Progenitor cell of endocrine pancreas (in vitro differentiated cells): ENCODE results near the gene TCP10L. TPM values are rescaled to one million over a fixed set of nuclear protein-coding genes. Genes with fewer than 3 reads are reported as not detected.
A peak's percentile ranks its signal among the peaks of the same experiment; 100 is the strongest.
"Not testable (repeated sequence)": the region's sequence is repeated elsewhere in the genome, so short reads cannot be mapped to it uniquely, and the experiment has no call there.

ENCODE experiments used
- DNase-seq: peaks from one replicate; pipeline ENCODE4 v3.0.0; 2021; ENCODE audit warnings: low spot score; ENCODE audit not compliant: unreplicated experiment
- H3K27ac Mint-ChIP-seq: 2 replicates; pipeline ENCODE4 v1.8.0; 2021; ENCODE audit warnings: mild to moderate bottlenecking, moderate library complexity, mixed read lengths
- H3K27me3 Mint-ChIP-seq: 2 replicates; pipeline ENCODE4 v1.8.0; 2021; ENCODE audit warnings: mixed read lengths
- H3K36me3 Mint-ChIP-seq: 2 replicates; pipeline ENCODE4 v1.8.0; 2022; ENCODE audit warnings: mixed read lengths; ENCODE audit not compliant: insufficient read depth
- H3K4me1 Mint-ChIP-seq: 2 replicates; pipeline ENCODE4 v1.8.0; 2021; ENCODE audit warnings: low read depth, mixed read lengths
- H3K4me3 Mint-ChIP-seq: 2 replicates; pipeline ENCODE4 v1.8.0; 2021; ENCODE audit warnings: low read depth, mild to moderate bottlenecking, moderate library complexity, mixed read lengths
- H3K9me3 Mint-ChIP-seq: 2 replicates; pipeline ENCODE4 v1.8.0; 2021; ENCODE audit warnings: low read depth, mixed read lengths
- long read RNA-seq: library from polyadenylated mRNA; unstranded; transcript quantifications from one replicate; pipeline ENCODE4 v2.0.0, GENCODE V29; 2020
- total RNA-seq: library from RNA; stranded (reverse); gene quantifications from 2 replicates; pipeline ENCODE4 v1.2.1, GENCODE V29; 2021
- TF ChIP-seq, protein P1 (sequence below): fragments of 200-600 bp; sonication (generic); IDR thresholded peaks from one replicate; pipeline ENCODE4 v1.5.0; 2021; ENCODE audit warnings: antibody characterized with exemption, mild to moderate bottlenecking; ENCODE audit not compliant: unreplicated experiment

Gene TCP10L, protein sequence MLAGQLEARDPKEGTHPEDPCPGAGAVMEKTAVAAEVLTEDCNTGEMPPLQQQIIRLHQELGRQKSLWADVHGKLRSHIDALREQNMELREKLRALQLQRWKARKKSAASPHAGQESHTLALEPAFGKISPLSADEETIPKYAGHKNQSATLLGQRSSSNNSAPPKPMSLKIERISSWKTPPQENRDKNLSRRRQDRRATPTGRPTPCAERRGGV
- 1.8 and 3.2 TPM in 2 replicates for total RNA-seq
- long read RNA-seq: 0 reads

DNA sequence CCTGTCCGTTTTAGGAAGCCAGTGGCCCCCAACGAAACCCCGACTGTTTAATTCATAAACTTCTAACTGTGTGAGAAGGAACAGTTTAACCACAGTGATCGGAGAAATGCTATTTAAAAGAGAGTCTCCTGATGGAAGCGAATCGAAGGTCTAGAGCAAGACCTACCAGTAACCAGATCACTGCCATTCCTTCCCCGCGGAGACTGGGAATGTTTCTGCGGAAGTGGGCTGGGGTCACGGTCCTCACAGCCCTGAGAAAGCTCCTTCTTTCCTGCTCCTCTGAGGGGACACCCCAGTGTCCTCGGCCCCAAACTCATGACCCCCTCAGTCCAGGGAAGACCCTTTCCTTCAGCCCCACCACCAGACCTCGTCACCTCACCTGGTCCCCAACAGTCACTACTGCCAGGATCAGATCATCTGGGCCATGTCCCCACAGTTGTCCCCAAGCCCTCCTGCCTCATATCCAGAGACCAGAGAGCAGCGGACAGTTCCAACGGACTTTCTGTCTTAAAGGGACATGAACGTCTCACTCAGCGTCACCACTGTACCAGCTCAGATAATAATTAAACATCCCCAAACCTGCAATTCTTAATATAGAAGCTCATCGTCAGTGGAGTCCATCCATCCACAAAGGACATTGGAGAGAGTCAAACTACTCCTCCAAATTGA, at the start of gene TCP10L:
Gene TCP10L, minus strand, starts transcription at position 482 of the 669 bp plus-strand sequence. CDS start 1,219 bp downstream, outside the sequence.
- TF ChIP-seq, protein P1, sequence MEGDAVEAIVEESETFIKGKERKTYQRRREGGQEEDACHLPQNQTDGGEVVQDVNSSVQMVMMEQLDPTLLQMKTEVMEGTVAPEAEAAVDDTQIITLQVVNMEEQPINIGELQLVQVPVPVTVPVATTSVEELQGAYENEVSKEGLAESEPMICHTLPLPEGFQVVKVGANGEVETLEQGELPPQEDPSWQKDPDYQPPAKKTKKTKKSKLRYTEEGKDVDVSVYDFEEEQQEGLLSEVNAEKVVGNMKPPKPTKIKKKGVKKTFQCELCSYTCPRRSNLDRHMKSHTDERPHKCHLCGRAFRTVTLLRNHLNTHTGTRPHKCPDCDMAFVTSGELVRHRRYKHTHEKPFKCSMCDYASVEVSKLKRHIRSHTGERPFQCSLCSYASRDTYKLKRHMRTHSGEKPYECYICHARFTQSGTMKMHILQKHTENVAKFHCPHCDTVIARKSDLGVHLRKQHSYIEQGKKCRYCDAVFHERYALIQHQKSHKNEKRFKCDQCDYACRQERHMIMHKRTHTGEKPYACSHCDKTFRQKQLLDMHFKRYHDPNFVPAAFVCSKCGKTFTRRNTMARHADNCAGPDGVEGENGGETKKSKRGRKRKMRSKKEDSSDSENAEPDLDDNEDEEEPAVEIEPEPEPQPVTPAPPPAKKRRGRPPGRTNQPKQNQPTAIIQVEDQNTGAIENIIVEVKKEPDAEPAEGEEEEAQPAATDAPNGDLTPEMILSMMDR: no peak
- Mint-ChIP-seq H3K27ac (no peak within 1 kb of the TSS), H3K27me3 (peaks cover 5% of the 10 kb centered on the region), H3K36me3 (peaks cover 2% of the 10 kb centered on the region), H3K9me3 (no peaks in the 10 kb centered on the region), H3K4me1 (no peaks in the 10 kb centered on the region), H3K4me3 (no peak within 1 kb of the TSS)
- DNase-seq: no peak

DNA sequence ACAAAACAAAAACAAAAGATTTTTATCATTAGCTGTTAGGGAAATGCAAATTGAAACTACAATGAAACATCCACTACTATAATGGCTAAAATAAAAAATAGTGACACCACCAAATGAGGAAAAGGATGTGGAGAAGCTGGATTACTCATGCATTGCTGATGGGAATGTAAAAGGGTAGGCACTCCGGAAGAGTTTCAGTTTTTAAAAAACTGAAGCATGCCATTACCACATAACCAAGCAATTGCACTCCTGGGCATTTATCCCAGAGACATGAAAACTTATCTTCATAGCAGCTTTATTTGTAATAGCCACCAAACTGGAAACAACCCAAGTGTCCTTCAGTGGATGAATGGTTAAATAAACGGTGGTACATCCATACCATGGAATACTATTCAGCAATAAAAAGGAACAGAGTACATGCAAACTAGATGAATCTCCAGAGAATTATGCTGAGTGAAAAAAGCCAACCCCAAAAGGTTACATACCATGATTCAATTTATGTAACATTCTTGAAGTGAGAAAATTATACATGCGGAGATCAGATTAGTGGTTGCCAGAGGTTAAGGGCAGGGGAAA, 41.4 kb upstream of the TCP10L start:
- no peak overlapping the region for H3K4me3 Mint-ChIP-seq
- H3K27ac Mint-ChIP-seq: no peak overlapping the region

DNA sequence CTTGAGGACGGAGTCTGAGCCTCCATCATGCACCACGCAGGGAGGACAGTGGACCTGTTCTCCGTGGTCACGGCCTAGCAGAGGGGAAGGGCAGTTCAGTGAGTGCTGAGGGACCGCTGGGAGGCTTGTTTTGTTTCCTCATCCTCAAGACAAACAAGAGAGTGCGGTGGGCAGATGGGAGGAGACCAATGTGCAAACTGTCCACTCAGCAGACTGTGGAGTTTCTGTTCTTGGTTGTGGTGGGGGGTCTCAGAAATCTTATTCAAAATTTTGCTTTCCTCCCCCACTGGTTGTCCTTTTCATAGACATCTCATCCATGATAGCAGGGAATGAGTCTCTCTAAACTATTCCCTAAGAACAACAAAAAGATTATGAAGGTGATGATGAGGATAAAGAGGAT, 32.9 kb upstream of the TCP10L start:
- not testable (repeated sequence) for H3K36me3 Mint-ChIP-seq, H3K27ac Mint-ChIP-seq, DNase-seq, H3K4me1 Mint-ChIP-seq, H3K9me3 Mint-ChIP-seq, H3K4me3 Mint-ChIP-seq
- H3K27me3 Mint-ChIP-seq: peaks cover 45% of the 10 kb centered on the region

More for the DNA sequence above, 41.4 kb upstream of the TCP10L start:
- peaks cover 1% of the 10 kb centered on the region for H3K27me3 Mint-ChIP-seq
- TF ChIP-seq, protein P1: no peak
- H3K9me3 Mint-ChIP-seq: peaks cover 2% of the 10 kb centered on the region
- H3K4me1 Mint-ChIP-seq: no peaks in the 10 kb centered on the region
- DNase-seq: no peak
- peaks cover 2% of the 10 kb centered on the region for H3K36me3 Mint-ChIP-seq

DNA sequence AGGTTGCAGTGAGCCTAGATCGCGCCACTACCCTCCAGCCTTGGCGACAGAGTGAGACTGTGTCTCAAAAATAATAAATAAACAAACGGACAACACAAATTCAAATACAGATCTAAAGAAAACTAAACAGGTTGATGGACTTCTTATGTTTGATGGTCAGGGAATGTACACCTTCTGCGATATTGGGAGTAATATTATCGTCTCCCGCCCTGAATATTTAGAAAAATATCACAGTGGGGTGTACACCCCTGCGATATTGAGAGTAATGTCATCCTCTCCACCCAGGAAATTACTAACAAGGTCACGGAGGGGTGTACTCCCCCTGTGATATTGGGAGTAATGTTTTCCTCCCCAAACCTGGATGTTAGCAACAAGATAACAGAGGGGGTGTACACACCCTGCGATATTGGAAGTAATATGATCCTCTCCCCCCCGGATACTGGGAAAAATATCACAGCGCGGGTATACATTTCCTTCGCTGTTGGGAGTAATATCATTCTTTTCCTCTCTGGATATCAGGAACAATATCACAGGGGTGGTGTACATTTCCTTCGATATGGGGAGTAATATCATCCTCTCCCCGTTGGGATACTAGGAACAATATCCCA, 28.2 kb upstream of the TCP10L start:
- Mint-ChIP-seq H3K4me1 (peaks cover 2% of the 10 kb centered on the region), H3K9me3 (no peaks in the 10 kb centered on the region), H3K36me3 (peaks cover 7% of the 10 kb centered on the region), H3K27ac (no peak overlapping the region), H3K4me3 (peak overlapping the region; percentile 94), H3K27me3 (peaks cover 16% of the 10 kb centered on the region)
- TF ChIP-seq, protein P1: no peak
- no peak for DNase-seq

DNA sequence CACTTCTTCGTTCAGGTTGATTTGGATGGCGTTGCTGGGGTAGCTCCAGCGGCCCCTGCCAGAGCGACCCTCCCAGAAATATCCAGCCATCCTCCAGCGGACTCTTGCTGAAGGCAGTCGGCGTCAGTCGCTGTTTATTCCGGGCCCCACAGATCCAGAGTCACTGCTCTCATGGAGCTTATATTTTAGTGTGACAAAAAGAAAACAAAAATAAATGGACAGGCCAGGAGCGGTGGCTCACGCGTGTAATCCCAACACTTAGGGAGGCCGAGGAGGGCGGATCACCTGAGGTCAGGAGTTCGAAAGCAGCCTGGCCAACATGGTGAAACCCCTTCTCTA, 27.6 kb upstream of the TCP10L start:
- Mint-ChIP-seq H3K27me3 (peaks cover 11% of the 10 kb centered on the region), H3K36me3 (peaks cover 7% of the 10 kb centered on the region), H3K9me3 (no peaks in the 10 kb centered on the region), H3K4me1 (peaks cover 2% of the 10 kb centered on the region), H3K27ac (peak overlapping the region; percentile 97), H3K4me3 (peak overlapping the region; percentile 94)
- DNase-seq: no peak
- TF ChIP-seq, protein P1: no peak
